ENCODE measurements around the gene AIMP1. TPM values are rescaled to one million over a fixed set of nuclear protein-coding genes. Genes with fewer than 3 reads are reported as not detected.

Gene AIMP1
- total RNA-seq, 4 donors from 2014 or later, result 13.6 to 32.8 (median 27.6) TPM

DNA sequence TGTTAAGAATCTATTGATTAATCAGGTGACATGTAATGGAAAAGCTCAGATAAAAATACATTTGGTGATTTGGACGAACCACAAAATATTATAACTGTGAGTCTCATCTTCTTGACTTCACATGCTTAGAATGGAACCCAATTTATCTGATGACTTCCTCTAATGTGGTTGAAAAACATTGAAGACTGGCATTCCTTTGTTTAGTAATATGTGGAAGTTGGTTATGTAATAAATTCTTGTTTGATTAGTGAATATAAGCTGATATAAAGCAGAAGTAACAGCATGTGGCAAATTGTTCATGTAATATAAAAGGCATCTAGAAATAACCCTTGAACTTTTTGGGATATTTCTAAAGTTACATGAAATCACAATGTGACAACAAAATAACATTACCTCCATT, 42.5 kb downstream of the AIMP1 start:
- Histone ChIP-seq H3K36me3 (no peaks in the 10 kb centered on the region), H3K4me3 (no peak overlapping the region), H3K4me1 (no peaks in the 10 kb centered on the region), H3K9me3 (no peaks in the 10 kb centered on the region), H3K27me3 (no peaks in the 10 kb centered on the region), H3K27ac (no peak overlapping the region)
- 64 to 73% methylated on average over 1 of the region's 1 CpG for WGBS, 2 donors
- intact Hi-C loops (cut with DNase I), result no loop called here
- TF ChIP-seq, protein P1, sequence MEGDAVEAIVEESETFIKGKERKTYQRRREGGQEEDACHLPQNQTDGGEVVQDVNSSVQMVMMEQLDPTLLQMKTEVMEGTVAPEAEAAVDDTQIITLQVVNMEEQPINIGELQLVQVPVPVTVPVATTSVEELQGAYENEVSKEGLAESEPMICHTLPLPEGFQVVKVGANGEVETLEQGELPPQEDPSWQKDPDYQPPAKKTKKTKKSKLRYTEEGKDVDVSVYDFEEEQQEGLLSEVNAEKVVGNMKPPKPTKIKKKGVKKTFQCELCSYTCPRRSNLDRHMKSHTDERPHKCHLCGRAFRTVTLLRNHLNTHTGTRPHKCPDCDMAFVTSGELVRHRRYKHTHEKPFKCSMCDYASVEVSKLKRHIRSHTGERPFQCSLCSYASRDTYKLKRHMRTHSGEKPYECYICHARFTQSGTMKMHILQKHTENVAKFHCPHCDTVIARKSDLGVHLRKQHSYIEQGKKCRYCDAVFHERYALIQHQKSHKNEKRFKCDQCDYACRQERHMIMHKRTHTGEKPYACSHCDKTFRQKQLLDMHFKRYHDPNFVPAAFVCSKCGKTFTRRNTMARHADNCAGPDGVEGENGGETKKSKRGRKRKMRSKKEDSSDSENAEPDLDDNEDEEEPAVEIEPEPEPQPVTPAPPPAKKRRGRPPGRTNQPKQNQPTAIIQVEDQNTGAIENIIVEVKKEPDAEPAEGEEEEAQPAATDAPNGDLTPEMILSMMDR (IDR thresholded peaks at IDR 0.05), result no peak
- no peak for TF ChIP-seq POLR2A (IDR thresholded peaks at IDR 0.05)
- DNase-seq, result no peak

DNA sequence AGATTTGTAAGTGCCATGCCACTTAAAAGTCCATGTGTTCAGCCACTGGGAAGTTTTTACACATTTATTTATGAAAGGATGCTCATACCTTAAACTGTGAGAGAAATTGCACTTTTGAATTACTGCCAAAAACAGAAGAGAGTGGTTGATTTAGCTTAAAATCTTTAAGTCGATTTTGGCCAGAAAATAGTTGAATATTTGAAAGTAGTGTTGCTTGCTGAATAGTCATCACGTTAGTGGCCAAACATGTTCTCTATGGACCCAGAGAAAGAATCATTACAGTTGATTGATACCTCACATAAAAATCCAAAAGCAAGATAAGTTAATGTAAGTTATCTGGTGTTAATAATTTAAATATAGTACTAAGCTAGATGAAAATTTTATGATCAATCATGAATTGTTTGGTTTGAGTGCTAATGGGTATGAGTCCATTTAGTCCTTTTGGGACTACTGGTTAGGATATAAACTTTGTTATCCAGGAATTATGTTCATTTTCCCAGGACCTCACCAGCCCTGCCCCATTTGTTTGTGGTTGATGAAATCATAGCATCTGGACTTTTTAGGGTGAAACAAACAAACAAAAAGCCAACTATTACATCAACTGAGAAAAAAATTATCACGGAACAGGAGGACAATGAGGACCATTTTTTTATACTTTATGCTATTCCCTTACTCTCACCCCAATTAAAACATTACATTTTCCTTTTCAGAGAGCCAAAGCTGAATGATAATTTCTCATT, 45.9 kb downstream of the AIMP1 start:
- 70% methylated on average over 3 of the region's 3 CpGs for WGBS, 2 donors
- Histone ChIP-seq H3K4me3 (no peak overlapping the region), H3K27ac (no peak overlapping the region), H3K9me3 (no peaks in the 10 kb centered on the region), H3K27me3 (peaks cover 0 to 7% (median 0%) of the 10 kb centered on the region in 4 donors), H3K36me3 (no peaks in the 10 kb centered on the region), H3K4me1 (peaks cover 0 to 7% (median 0%) of the 10 kb centered on the region in 3 donors)
- intact Hi-C loops (cut with DNase I), result no loop called here
- no peak for DNase-seq
- TF ChIP-seq POLR2A (IDR thresholded peaks at IDR 0.05), result no peak
- TF ChIP-seq, protein P1 (IDR thresholded peaks at IDR 0.05), result no peak

DNA sequence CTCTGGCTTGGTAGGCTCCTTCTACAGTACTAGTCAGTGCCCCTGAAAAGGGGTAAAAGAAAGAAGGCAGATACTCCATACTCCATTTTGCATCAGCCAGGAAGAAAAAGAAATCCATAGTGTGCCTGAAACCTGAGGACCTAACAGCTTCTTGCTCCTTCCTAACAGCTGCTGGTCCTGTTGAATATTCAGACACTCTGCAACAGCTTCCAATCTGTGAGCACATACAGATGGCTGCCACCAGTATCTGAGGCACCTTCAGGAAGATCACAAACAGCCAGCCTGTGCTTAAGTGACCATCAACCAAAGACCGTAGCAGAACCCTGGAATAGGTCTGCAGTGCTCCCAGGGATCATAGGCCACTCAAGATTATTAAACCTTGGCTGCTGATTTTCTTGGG, 47.9 kb downstream of the AIMP1 start:
- intact Hi-C loops (cut with DNase I), result no loop called here
- no peak for DNase-seq
- Histone ChIP-seq H3K9me3 (no peaks in the 10 kb centered on the region), H3K4me3 (no peak overlapping the region), H3K27me3 (peaks cover 0 to 14% (median 0%) of the 10 kb centered on the region in 4 donors), H3K27ac (no peak overlapping the region), H3K36me3 (no peaks in the 10 kb centered on the region), H3K4me1 (peaks cover 0 to 7% (median 0%) of the 10 kb centered on the region in 3 donors)
- WGBS, 2 donors, result 100% methylated on average over 1 of the region's 1 CpG
- TF ChIP-seq POLR2A (IDR thresholded peaks at IDR 0.05), result no peak
- TF ChIP-seq, protein P1 (IDR thresholded peaks at IDR 0.05), result no peak

DNA sequence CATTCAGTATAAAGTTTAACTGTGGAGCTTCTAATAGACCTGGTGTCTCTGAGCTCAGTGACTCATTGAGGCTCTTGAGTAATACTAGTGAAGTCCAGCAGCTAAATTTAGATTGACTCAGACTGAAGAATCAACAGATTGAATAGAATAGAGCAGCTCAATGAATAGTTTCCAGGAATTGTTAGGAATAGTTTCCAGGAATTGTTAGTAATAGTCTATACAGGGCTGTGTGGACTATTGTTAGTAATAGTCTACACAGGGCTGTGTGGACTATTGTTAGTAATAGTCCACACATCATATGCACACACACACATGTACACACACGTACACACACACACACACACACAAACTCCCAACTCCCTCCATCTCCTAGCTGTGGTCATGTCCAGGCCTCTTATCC, 49.3 kb downstream of the AIMP1 start:
- peaks cover 0 to 19% (median 0%) of the 10 kb centered on the region in 4 donors for H3K27me3 ChIP-seq
- H3K9me3 ChIP-seq, result no peaks in the 10 kb centered on the region
- H3K27ac ChIP-seq, result no peak overlapping the region
- peaks cover 0 to 7% (median 0%) of the 10 kb centered on the region in 3 donors for H3K4me1 ChIP-seq
- no peak overlapping the region for H3K4me3 ChIP-seq
- 43 to 46% methylated on average over 1 of the region's 1 CpG for WGBS, 2 donors
- TF ChIP-seq POLR2A (IDR thresholded peaks at IDR 0.05), result no peak
- TF ChIP-seq, protein P1 (IDR thresholded peaks at IDR 0.05), result no peak
- no peaks in the 10 kb centered on the region for H3K36me3 ChIP-seq
- DNase-seq, result no peak
- intact Hi-C loops (cut with DNase I), result no loop called here

DNA sequence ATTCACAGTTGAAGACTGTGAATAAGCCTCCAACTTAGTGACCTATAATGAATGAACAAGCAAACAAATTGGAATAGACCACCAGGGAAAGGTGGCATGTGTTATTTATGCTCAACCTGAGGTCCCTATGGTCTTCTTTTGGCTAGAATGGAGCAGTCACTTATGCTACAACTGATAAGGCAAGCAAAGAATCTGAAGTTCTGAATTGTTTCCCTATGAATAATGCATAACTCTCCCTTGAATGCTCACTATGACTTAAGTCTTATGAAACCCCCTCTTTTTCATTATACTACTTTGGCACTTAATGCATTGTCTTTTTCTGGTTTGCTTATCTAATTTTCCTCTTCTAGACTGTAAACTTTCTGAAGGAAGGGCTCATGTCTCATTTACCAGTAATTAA, 49.7 kb downstream of the AIMP1 start:
- Histone ChIP-seq H3K4me3 (no peak overlapping the region), H3K36me3 (no peaks in the 10 kb centered on the region), H3K27ac (no peak overlapping the region), H3K9me3 (no peaks in the 10 kb centered on the region), H3K4me1 (peaks cover 0 to 7% (median 0%) of the 10 kb centered on the region in 3 donors), H3K27me3 (peaks cover 0 to 19% (median 0%) of the 10 kb centered on the region in 4 donors)
- TF ChIP-seq, protein P1 (IDR thresholded peaks at IDR 0.05), result no peak
- no peak for TF ChIP-seq POLR2A (IDR thresholded peaks at IDR 0.05)
- intact Hi-C loops (cut with DNase I), result no loop called here
- no peak for DNase-seq
